ENCODE measurements around the gene SPATC1L.
"Not testable (repeated sequence)": the region's sequence is repeated elsewhere in the genome, so short reads cannot be mapped to it uniquely, and the experiment has no call there.

SPATC1L gene

DNA sequence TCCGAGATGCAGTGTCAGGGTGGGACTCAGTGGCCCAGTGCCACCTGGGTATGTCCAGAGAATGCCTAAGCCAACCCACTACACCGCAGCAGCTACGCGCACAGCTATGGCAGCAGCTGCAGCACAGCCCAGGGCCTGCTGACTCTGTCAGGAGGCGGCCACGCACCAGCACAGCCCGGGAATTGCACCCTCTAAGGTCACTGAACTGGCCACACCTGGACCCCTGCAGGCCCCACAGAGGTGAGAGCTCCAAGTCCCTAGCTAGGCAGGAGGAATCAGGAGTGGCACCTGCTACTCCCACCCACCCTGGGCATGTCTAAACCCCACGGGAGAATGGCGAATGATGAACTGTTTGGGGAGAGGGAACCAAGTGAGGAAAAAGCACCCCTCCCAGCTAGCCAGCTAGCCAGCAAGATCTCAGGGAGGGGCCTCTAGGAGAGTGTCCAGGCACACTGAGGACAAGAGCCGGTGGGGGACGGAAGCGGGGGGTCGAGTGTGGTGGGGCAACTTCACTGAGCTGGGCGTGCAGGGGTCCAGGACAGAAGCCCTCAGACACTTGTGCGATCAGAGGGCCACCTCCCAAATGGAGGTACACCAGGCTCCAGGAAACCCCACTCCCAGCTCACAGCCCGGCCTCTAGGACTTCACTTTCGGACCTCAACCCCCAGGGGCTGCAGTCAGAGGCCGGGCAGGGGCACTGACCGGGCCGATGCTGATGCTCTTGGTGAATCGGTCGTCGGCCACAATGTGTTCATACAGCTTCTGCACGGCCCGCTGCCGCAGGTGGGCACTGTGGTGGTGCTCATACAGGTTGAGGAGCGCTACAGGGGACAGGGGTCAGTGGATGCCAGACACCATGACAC lies 30.4 kb upstream of the SPATC1L start:
- DNase-seq, result no peak

DNA sequence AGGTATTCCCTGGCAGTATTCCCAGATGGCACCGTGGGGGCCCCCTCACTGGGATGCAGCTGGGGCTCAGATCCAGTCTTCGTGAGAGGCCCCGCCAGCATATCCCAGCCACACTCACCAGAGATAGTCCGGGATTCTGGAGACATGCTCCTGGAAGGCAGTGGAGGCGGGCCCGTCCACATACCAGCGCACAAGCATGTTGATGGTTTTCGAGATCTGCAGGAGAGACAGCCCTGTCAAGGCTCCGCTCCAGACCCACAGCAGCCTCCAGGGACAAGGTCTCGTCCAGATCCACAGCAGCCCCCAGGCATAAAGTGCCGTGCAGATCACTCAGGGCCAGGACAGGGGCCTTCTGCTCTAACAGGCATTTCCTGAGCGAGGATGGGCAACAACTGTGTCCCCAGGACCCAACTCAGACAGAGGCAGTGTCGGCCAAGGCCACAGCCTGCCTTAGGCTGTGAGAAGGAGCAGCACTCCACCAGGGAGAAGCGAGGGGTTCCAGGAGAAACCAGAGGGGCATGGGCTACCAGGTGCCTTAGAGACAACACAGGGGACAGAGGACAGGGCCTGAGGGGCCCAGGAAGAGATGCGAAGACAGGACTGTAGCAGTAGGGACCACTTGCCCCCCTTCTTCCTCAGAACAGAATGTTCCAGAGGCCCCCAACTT lies 29.5 kb upstream of the SPATC1L start:
- DNase-seq, result no peak

DNA sequence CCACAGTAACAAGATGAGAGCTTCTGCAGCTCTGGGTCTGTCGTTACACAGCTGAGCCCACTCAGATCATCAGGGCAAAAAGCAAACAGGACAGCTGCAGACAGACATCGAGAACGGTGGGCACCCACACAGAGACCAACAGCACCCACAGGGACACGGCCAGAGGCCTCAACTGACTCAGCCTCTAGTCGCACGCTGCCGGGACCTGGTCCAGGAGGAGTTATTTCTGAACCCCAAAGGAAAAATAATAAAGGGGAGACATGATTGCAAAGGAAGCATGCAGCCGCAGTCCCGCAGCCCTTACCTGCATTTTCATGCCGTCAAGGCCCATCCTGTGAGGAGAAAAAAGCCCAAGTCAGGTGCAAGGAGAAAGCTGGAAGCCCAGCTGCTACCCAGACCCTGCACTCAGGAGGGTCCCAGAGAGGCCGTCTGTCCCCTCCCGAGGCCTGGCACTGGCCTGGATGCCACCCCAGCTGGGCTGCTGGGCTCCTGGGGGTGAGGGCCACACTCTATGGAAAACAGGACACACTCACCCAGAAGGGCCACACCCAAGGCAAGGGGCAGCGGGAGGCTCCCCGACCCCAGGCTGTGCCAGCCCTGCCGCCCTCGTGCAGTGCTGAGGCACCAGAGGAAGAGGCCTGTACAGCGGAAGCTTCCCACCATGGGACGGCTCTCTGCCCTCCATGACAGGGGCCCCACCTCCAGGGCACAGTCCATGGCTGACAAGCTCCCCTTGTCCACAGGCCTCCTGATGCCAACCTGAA lies 28.6 kb upstream of the SPATC1L start:
- DNase-seq, result no peak

DNA sequence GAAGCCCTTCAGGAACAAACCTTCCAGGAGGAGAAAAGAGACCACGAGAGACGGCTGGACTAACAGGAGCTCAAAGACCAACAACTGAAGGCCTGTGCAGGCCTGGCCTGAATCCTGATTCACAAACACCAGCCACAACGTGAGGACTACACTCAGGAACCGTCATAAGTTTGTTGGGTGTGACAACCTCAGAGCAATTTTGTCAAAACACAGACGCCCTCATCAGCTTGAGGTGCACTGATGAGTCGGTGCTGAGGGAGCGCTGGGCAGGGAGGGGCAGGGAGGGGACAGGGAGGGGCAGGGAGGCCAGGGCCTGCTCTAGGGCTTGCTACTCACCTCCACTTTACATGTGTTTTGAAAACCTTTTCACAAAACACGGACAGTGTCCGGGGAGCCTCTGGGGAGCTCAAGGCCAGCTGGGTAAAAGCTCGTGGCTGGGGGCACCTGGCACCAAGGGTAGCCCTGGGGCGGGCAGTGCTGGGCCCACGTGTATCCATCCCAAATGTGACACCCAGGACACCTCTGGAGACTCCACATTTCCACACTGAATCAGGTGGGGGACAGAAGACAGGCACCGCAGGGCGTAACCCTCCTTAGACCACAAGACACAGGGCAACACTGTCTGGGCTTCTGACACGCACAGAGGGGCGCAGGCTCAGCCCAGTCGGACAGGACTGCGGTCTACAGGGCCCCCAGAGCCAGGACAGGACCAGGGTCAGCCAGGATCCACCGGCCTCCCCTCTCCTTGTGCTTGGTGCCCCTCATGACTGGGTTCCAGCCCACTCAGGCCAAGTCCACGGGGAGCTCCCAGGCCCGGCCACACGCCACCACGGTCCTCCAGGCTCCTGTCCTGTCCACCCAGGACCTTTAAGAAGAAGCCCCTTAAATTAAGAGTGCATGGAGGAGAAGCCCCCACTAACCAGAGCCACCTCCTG lies 27.8 kb upstream of the SPATC1L start:
- no peak for DNase-seq

DNA sequence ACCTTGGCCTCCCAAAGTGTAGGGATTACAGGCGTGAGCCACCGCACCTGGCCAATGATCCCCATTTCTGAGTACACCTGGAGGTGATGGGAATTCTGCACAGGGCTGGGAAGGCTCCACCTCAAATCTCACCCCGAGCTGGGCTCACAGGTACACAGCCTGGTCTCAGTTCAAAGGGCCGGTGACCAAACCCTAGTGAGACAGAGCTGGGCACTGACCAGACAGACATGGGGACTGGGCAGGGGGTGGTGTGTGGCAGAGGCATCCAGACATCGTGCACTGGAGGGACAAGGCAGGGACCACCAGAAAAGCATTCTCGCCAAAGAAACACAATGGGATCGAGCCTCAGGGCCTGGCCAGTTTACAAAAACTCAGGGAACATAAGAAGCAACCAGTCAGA lies 27.1 kb upstream of the SPATC1L start:
- DNase-seq, result no peak

DNA sequence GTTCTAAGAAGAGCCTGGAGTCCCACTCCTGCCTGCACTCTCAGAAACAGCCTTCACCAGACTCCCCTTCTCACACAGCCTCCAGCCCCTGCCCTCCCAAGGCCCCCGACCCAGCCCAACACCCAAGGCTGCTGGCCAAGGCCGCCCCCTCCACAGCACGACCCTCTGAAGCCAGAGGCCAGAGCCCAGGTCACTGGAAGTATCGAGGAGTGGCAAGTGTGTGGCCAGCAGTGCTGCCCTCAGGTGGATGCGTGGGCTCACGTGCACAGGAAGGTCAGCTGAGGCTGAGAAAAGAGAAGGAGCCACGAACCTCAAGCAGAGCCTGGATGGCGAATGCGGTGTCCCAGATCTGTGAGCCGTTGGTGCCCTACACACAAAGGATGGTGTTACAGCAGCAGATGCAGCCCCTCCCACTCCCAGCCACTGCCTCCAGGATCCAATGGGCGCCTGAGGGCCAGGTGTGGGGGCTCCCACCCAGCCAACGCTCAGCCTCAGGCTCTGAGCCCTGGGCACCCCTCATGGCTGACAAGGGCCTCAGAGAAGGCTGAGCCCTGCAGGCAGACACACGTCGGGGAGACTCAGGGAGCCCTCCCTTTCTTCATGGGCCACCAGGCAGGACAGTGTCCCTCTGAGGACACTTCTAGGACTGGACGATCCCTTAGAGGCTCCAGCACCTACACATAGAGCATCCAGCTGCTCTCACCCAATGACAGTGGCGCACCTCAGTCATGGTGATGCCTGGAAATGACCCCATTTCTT lies 26.3 kb upstream of the SPATC1L start:
- peak; percentile 24 for DNase-seq

DNA sequence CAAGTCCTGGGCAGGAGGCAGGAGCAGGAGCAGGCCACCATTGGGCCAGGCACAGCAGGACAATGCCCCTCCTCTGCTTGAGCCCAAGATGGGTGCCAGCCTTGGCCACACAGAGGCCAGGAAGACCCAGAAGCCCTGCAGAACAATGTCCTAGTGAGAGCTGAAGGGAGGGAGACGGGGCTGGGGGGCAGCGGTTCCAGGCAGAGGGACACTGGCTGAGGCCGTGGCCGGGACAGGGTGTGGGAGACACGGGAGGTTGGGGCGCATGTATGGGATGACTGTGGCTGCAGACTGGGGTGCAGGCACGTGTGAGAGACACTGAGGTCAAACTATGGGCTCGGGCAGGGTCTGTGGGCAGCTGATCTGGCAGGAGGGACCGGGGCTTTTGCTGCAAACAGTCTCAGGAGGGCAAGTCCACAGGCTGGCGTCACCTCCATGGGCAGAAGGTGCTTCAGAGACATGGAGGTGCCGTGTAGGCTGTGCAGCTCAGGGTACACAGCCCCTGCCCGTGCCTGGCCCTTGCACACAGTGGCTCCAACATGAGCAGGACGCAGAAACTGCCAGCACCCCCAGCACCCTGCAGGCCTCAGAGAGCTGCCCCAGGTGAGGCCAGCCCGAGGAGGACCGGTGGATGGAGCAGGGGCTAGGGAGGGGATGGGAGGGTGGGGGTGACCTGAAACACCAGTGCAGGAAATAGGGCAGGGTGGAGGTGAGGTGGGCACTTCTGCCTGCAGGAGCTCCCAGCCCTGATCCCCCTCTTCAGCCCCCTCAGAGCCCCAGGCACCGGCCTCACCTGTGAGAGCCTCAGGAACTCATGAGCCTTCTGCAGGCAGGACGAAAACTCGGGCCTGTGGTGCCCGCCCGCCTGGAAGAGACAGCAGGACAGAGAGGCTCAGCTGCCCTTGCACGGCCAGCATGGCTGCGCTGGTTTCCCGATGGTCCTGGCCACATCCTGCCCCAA lies 24.8 kb upstream of the SPATC1L start:
- DNase-seq, result no peak

DNA sequence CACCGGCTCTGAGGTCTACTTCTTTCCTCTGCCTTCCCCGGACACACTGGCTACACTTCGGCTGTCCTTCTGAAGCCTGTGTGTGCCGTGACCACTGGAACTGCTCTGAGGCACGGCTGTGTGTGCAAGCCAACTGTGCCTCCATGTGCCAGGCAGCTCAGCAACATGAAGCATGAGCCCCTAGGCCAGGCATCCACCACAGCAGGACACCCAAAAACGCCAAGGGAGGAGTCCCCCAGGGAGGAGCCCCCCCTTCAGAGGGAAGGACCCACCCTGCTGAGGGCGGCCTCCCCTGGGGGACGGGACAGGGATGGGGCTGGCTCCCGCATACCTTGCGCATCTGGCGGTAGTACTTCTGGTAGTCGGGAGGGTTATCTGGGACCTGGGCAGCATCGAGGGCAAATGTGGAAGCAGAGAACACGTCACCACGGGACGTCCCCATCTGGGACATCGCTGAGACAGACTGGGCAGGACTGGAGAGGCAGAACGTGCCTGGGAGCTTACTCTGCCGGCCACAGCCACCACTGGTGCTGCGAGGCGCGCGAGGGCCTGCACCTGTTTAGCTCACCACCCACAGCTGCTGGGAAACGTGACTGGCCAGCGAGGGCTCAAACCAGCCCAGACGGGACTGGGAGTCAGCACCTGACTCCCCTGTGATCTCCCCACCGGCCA lies 23.8 kb upstream of the SPATC1L start:
- no peak for DNase-seq

DNA sequence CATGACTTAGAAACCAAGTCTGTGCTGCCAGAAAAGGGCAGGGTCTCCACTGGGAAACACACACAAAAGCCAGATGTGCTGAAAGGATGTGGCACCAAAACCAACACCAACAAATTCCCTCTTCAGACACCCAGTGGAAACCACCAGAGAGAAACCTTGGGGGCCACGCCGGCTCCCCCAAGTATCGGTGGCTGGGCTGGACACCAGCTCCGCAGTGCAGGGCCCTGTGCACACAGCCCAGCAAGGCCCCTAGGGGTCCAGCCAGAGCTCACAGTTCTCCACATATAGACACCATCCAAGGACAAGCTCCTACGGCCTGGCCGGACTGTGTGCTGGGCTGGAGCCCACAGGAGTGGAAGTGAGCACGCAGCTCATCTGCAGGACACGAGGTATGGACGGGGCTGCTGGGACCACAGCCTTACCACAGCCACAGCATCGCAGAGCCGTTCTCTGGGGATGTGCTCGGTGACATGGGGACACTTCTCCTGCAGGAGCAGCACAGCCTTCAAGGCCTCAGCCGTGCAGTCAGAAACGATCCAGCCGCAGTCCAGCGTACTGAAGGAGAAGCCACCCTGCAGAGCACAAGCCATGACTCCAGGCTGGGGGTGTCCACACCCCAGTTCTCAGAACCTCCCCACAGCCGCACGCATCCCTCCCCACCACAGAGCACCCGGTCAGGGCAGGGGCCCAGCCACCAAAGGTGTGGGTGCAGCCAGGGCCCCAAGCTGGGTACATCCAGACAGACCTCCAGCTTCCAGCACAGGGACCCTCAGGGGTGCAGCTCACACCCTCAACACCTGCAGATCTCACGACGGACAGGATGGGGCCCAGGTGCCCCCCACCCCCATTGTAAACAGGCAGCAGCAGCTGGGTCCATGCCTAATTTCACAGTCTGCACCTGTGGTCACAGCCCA lies 23.0 kb upstream of the SPATC1L start:
- no peak for DNase-seq

DNA sequence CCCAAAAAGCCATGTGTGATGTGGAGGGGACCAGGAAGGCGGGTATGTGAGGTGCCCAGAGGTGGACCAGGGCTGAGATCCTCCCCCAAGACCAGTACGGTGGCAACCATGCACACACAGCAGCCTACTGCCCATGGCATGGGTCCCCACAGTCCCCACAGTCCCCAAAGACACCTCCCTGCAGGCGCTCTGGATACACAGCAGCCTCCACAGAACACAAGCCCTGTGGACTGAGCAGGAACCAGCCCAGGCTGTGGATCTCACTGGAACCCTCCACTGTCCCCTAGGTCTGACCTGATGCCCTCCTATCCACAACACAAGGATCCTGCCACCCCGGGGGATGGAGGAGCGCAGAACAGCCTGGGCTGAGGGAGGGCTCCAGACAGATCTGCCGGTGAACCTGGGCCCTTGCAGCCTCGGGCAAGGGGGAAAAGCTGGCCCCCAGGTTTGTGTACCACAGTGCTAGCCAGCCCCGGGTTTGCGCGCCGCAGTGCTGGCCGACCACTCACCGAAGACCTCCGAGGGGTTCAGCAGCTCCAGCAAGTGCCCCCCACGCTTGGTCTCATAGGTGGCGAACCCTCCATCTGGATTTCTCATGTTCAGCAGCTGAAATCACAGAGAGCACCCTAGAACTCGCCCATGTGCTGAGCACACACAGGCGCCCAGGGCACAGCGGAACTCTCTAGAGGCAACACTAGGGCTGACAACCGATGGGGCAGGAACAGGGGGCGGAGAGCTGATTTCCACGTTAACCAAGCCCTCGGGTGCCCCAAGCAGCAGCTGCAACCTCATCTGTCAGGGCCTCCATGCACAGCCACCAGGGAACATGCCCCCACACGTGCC lies 22.1 kb upstream of the SPATC1L start:
- no peak for DNase-seq

DNA sequence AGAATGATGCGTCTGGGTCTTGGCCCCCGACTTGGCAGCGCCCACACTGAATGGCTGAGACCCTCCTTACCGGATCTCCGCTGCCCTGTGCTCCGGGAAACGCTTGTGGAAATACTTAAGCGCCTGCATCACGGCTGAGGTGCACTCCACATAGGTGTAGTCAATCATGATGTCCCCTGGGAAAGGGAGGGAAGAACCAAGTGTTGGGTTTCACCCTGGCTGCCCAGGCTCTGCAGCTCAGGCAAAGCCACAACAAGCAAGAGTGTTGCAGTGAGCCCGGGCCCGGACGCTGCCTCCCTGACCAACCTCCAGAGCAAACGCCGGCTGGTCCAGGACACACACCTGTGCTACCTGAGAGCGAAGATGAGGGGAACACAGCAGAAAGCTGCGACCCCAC lies 21.5 kb upstream of the SPATC1L start:
- DNase-seq, result no peak

DNA sequence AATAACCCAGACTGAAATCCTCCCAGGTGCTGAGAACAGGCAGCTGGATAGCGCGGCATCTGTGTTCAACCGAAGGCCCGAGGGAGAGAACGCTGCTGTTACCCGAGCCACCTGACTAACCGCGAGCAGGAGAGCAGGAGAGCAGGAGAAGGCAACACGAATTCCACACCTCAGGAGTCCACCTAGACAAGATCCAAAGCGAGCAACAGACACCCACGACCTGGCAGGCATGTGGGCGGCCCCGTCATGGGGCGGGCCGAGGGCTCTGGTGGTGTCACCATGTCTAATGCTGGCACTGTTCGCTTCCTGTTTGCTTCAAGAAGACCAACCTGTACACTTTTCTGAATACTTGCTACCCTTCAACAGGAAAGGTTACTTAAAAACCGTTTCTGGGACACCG lies 20.9 kb upstream of the SPATC1L start:
- no peak for DNase-seq

DNA sequence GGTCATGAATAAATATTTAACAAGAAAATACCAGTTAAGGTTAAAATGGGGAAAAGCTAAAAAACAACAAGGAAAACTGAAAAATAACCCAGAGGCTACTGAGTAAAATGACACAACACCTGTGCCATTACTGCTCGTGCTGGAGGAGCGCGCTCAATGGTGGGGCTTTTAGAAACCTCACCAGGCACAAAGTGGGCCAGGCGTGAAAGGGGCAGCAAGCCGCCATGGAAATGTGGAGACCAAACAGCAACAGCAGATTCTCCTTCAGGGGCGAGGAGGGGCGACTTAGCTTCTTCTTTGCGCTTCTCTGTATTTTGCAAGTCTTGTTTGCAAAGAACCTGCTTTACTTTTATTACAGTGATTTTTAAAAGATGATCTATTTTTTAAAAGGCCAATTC lies 18.9 kb upstream of the SPATC1L start:
- no peak for DNase-seq

DNA sequence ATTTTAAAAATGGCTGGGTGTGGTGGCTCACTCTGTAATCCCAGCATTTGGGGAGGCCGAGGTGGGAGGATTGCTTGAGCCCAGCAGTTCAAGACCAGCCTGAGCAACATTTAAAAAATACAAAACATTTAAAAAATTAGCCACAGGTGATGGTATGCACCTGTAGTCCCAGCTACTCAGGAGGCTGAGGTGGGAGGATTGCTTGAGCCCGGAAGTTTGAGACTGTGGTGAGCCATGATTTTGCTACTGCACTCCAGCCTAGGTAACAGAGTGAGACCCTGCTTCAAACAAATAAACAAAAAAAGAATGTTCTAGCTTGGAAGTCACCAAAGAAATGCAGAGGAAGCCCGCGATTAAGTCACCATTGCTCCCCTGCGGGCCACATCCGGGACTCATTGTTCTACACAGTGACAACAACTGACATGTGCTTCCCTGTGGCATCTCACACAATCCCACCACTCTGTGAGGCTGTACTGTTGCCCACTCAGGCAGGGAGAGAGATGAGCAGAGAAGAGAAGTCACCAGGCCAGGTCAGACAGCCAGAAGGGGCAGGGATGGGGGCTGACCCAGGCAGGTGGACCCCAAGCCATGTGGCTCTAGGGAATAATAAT lies 18.4 kb upstream of the SPATC1L start:
- no peak for DNase-seq

DNA sequence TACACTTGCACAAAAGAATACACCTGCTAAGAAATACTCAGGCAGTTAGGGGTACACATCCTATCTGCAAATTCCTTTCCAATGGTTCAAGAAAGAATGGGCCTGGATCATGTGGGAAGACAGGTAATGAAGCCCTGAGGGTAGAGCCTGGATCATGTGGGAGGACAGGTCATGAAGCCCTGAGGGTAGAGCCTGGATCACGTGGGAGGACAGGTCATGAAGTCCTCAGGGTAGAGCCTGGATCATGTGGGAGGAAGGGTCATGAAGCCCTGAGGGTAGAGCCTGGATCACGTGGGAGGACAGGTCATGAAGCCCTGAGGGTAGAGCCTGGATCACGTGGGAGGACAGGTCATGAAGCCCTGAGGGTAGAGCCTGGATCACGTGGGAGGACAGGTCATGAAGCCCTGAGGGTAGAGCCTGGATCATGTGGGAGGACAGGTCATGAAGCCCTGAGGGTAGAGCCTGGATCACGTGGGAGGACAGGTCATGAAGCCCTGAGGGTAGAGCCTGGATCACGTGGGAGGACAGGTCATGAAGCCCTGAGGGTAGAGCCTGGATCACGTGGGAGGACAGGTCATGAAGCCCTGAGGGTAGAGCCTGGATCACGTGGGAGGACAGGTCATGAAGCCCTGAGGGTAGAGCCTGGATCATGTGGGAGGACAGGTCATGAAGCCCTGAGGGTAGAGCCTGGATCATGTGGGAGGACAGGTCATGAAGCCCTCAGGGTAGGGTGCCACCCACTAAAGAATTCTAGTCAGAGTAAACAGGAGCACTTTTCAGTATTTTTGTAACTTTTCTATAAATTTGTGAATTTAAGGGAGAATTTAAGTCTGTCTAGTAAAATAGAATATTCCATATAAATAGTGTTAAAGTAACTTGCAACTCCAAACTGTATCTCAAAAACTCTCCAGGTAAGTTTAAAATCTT lies 16.9 kb upstream of the SPATC1L start:
- DNase-seq, result not testable (repeated sequence)
